GM18873 (cell line): Measurements from ENCODE around the gene GFY.
"Not testable (repeated sequence)": the region's sequence is repeated elsewhere in the genome, so short reads cannot be mapped to it uniquely, and the experiment has no call there.

Experiments used
- ATAC-seq: cut with Tn5 transposase; IDR thresholded peaks from one replicate; pipeline ENCODE4 v1.9.1; 2021; ENCODE audit warnings: mild to moderate bottlenecking, moderate library complexity, moderate number of reproducible peaks; ENCODE audit not compliant: unreplicated experiment, low FRiP score

The GFY gene

DNA sequence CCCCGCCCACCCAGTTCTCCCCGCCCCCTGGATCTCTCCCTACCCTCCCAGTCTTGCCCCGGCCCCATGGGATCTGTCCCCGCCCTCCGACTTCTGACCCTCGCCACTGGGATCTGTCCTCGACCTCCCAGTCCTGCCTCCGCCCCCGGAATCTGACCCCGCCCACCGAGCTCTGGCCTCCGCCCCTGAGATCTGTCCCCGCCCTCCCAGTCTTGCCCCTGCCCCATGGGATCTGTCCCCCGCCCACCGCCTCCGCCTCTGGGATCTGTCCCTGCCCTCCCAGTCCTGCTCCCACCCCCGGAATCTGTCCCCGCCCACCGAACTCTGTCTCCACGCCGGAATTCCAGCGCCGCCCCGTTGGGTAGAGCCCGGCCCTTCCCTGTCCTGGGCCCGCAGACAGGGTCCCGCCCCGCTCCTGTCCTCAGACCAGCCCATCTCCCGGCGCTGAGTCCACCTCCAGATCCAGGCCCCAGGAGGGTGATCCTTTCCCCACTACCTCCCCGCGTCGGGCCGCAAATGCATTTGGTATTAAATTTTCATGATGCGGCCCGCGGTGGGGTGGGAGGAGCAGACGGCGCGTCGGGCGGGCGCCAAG lies 17.7 kb downstream of the GFY start:
- no peak for ATAC-seq

GRCh38 chr19:49443366-49444099 lies 18.3 kb downstream of the GFY start:
- peak; percentile 78 for ATAC-seq

DNA sequence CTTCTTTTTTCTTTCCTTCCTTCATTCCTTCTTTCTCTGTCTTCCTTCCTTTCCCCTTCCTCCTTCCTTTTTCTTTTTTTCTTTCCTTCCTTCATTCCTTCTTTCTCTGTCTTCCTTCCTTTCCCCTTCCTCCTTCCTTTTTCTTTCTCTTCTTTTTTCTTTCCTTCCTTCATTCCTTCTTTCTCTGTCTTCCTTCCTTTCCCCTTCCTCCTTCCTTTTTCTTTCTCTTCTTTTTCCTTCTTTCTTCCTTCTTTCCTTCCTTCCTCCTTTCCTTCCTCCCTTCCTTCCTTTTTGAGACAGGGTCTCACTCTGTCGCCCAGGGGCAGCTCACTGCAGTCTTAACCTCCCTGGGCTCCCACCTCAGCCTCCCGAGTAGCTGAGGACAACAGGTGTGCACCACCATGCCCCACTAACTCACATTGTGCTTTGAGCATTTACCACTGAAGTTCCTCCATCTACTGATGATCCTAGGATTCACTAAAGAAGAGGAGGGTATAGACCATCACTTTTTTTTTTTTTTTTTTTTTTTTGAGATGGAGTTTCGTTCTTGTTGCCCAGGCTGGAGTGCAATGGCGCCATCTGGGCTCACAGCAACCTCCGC lies 19.0 kb downstream of the GFY start:
- ATAC-seq = not testable (repeated sequence)

GRCh38 chr19:49445997-49446396 lies 20.8 kb downstream of the GFY start:
- no peak for ATAC-seq

GRCh38 chr19:49447485-49448431 lies 22.6 kb downstream of the GFY start:
- ATAC-seq = no peak

- ATAC-seq = no peak
Observed at GRCh38 chr19:49448432-49448786, 23.2 kb downstream of the GFY start.

- ATAC-seq = no peak
Observed at GRCh38 chr19:49450405-49450804, 25.2 kb downstream of the GFY start.

- ATAC-seq = peak; percentile 43
Observed at GRCh38 chr19:49451430-49452181, 26.4 kb downstream of the GFY start, which contains the start of gene PIH1D1. Gene PIH1D1, minus strand, starts transcription at chr19:49451814. Its CDS starts 240 bp downstream, at chr19:49451574.

DNA sequence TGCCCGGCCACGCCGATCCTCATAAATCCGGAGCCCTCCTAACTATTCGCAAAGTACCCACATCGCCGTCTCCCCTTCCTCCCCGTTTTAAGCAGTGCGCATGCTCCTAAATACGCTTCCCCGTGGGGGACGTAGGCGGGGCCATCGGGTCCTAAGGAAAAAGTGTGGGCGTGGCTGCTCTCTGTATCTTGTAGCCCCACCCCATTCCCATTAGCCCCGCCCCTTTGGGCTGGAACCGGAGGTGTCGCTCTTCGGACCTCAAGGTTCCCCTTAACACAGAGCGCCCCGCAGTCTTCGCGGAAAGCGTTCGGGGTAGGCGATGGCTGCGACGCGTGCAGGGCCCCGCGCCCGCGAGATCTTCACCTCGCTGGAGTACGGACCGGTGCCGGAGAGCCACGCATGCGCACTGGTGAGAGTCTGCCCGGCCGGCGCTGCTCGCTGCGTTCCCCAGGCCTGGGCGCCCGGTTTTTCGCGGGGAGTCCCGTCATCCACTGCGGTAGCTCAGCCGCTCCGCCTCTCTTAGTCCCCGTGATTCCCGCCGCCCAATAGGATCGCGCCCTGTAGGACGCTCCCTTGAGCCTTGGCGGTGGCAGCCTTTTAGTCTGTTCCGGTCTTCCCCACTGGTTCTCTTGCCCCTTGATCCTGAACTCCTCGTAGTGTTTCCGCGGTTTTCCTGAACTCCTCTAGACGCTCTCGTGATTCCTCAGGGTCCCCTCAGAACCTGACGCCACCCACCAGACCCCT lies 28.0 kb downstream of the GFY start, which contains the start of gene ALDH16A1:
Gene ALDH16A1, plus strand, starts transcription at position 213 of the 744 bp plus-strand sequence. Its CDS starts 107 bp downstream, at position 320.
- peak; percentile 75 for ATAC-seq

GRCh38 chr19:49453757-49454240 lies 28.6 kb downstream of the GFY start:
- ATAC-seq = no peak

DNA sequence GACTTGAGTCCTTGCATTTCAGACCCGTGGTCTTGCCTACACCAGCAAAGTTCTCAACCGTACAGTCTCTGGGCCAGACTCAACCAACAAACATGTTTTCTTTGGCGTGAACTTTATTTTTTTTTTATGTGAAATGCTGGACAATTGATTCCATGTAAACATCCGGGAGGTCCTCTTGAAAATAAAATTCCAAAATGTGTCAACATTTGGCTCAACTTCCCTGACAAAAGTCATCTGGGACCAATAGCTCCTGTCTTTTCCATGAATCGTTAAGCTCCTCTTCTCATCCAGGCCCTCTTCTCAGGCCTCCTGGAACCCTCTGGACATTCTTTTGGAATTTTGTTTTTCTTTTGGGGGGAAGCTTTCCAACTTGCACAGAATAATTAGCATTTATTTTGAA lies 30.6 kb downstream of the GFY start:
- ATAC-seq = no peak

GRCh38 chr19:49456326-49456725 lies 31.1 kb downstream of the GFY start:
- ATAC-seq = no peak

- no peak for ATAC-seq
Observed at GRCh38 chr19:49458567-49458903, 33.3 kb downstream of the GFY start.

- no peak for ATAC-seq
Observed at GRCh38 chr19:49459388-49459787, 34.2 kb downstream of the GFY start.

- not testable (repeated sequence) for ATAC-seq
Observed at GRCh38 chr19:49461130-49461529, 35.9 kb downstream of the GFY start.

DNA sequence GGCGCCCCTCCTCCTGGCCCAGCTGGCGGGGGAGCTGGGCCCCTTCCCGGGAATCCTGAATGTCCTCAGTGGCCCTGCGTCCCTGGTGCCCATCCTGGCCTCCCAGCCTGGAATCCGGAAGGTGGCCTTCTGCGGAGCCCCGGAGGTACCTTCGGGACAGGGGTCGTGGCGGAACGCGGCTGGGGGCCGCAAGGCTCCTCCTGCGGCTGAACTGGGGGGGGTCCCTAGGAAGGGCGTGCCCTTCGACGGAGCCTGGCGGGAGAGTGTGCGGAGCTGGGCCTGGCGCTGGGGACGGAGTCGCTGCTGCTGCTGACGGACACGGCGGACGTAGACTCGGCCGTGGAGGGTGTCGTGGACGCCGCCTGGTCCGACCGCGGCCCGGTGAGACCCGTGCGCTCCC lies 36.5 kb downstream of the GFY start:
- ATAC-seq = no peak

- ATAC-seq = no peak
Observed at GRCh38 chr19:49462492-49462891, 37.3 kb downstream of the GFY start.

DNA sequence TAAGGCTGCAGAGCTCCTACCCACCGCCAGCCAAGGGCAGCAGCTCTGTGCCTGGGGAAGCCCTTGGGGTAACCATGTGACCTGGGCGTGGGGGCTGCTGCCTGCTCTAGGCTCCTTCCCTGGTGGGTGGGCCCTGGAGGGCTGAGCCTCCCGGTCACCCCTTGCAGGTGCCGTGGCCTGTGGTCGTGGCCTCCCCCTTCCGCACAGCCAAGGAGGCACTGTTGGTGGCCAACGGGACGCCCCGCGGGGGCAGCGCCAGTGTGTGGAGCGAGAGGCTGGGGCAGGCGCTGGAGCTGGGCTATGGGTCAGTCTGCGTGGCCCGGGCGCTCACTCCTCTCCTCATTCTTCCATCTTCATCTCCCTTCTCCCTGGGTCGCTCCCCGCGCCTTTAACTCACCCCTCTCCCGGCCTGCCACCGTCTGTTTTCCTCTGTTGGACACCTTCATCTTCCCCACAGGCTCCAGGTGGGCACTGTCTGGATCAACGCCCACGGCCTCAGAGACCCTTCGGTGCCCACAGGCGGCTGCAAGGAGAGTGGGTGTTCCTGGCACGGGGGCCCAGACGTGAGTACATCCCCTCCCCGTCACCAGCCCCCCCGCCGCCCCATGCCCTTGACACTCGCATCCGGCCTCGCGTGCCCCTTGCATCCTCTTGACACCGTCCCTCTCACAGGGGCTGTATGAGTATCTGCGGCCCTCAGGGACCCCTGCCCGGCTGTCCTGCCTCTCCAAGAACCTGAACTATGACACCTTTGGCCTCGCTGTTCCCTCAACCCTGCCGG lies 39.0 kb downstream of the GFY start:
- no peak for ATAC-seq
